MG63 (cell line): ENCODE results near the gene RPL38. TPM values are rescaled to one million over a fixed set of nuclear protein-coding genes. Genes with fewer than 3 reads are reported as not detected.

ENCODE experiments used
- DNase-seq: peaks from one replicate; pipeline ENCODE4 v3.0.0-alpha.2; 2020
- H3K27me3 ChIP-seq: fragments of 250-450 bp; sonication (Bioruptor Pico); 2 replicates; pipeline ENCODE4 v1.5.1; 2020; ENCODE audit warnings: mild to moderate bottlenecking, moderate library complexity
- H3K36me3 ChIP-seq: fragments of 250-450 bp; sonication (Bioruptor Pico); 2 replicates; pipeline ENCODE4 v1.5.1; 2020; ENCODE audit warnings: mild to moderate bottlenecking, moderate library complexity
- H3K4me3 ChIP-seq: fragments of 250-450 bp; sonication (Bioruptor Pico); 2 replicates; pipeline ENCODE4 v1.5.1; 2020; ENCODE audit warnings: mild to moderate bottlenecking, moderate library complexity
- H3K9me3 ChIP-seq: fragments of 250-450 bp; sonication (Bioruptor Pico); 2 replicates; pipeline ENCODE4 v1.5.1; 2020; ENCODE audit warnings: mild to moderate bottlenecking, moderate library complexity
- total RNA-seq: library from RNA; depleted of rRNA; stranded (reverse); fragments of >200 nt; shearing (Covaris generic); gene quantifications from 2 replicates; pipeline ENCODE4 v1.2.3, GENCODE V29; 2014; ENCODE audit warnings: low replicate concordance

RPL38 gene
- total RNA-seq, 1 experiment from 2014 or later = 3,764 TPM

- H3K4me3 ChIP-seq = no peak overlapping the region
- H3K27me3 ChIP-seq = peaks cover 38% of the 10 kb centered on the region
- DNase-seq = no peak
- peaks cover under 1% of the 10 kb centered on the region for H3K36me3 ChIP-seq
- no peaks in the 10 kb centered on the region for H3K9me3 ChIP-seq
These were observed 4.8 kb upstream of the RPL38 start for GRCh38 chr17:74198694-74199093.

- Histone ChIP-seq H3K4me3 (no peak overlapping the region), H3K9me3 (no peaks in the 10 kb centered on the region; the same call in 1 of the 2 replicates), H3K36me3 (peaks cover 9% of the 10 kb centered on the region), H3K27me3 (peaks cover 38% of the 10 kb centered on the region)
- DNase-seq = peak; percentile 63
These were observed 4.0 kb upstream of the RPL38 start for GRCh38 chr17:74199306-74200092.

GRCh38 chr17:74200112-74200511, 3.4 kb upstream of the RPL38 start:
- H3K4me3 ChIP-seq = no peak overlapping the region
- peaks cover 35% of the 10 kb centered on the region for H3K27me3 ChIP-seq
- peaks cover 15% of the 10 kb centered on the region for H3K36me3 ChIP-seq
- no peak for DNase-seq
- H3K9me3 ChIP-seq = no peaks in the 10 kb centered on the region; the same call in 1 of the 2 replicates

- Histone ChIP-seq H3K27me3 (peaks cover 30% of the 10 kb centered on the region), H3K9me3 (no peaks in the 10 kb centered on the region; the same call in 1 of the 2 replicates), H3K4me3 (no peak overlapping the region), H3K36me3 (peaks cover 26% of the 10 kb centered on the region)
- DNase-seq = peak; percentile 50
These were observed 2.2 kb upstream of the RPL38 start for GRCh38 chr17:74201250-74201649.

GRCh38 chr17:74201948-74202347, 1.5 kb upstream of the RPL38 start:
- Histone ChIP-seq H3K36me3 (peaks cover 31% of the 10 kb centered on the region), H3K4me3 (no peak overlapping the region), H3K9me3 (no peaks in the 10 kb centered on the region; the same call in 1 of the 2 replicates), H3K27me3 (peaks cover 30% of the 10 kb centered on the region)
- DNase-seq = no peak

- Histone ChIP-seq H3K27me3 (peaks cover 28% of the 10 kb centered on the region), H3K9me3 (no peaks in the 10 kb centered on the region; the same call in 1 of the 2 replicates), H3K36me3 (peaks cover 41% of the 10 kb centered on the region), H3K4me3 (peak overlapping the region; percentile 99)
- DNase-seq = no peak
These were observed 540 bp upstream of the RPL38 start for GRCh38 chr17:74202938-74203337.

GRCh38 chr17:74204474-74204873, 996 bp downstream of the RPL38 start:
- Histone ChIP-seq H3K9me3 (no peaks in the 10 kb centered on the region; the same call in 1 of the 2 replicates), H3K4me3 (peak overlapping the region; percentile 99), H3K36me3 (peaks cover 57% of the 10 kb centered on the region), H3K27me3 (peaks cover 28% of the 10 kb centered on the region)
- no peak for DNase-seq

GRCh38 chr17:74205274-74205673, 1.8 kb downstream of the RPL38 start:
- peaks cover 65% of the 10 kb centered on the region for H3K36me3 ChIP-seq
- peak overlapping the region; percentile 99 for H3K4me3 ChIP-seq
- peaks cover 26% of the 10 kb centered on the region for H3K27me3 ChIP-seq
- DNase-seq = no peak
- no peaks in the 10 kb centered on the region; the same call in 1 of the 2 replicates for H3K9me3 ChIP-seq

- no peak for DNase-seq
- peaks cover 18% of the 10 kb centered on the region for H3K27me3 ChIP-seq
- peak overlapping the region; percentile 99 for H3K4me3 ChIP-seq
- H3K36me3 ChIP-seq = peaks cover 76% of the 10 kb centered on the region
- no peaks in the 10 kb centered on the region; the same call in 1 of the 2 replicates for H3K9me3 ChIP-seq
These were observed 2.9 kb downstream of the RPL38 start for GRCh38 chr17:74206332-74206818.

- Histone ChIP-seq H3K36me3 (peaks cover 58% of the 10 kb centered on the region), H3K9me3 (no peaks in the 10 kb centered on the region), H3K27me3 (no peaks in the 10 kb centered on the region), H3K4me3 (no peak overlapping the region)
- peak; percentile 68 for DNase-seq
These were observed 7.0 kb downstream of the RPL38 start for GRCh38 chr17:74210191-74211140.

GRCh38 chr17:74211141-74211911, 7.8 kb downstream of the RPL38 start:
- no peak for DNase-seq
- Histone ChIP-seq H3K4me3 (no peak overlapping the region), H3K9me3 (no peaks in the 10 kb centered on the region), H3K27me3 (no peaks in the 10 kb centered on the region), H3K36me3 (peaks cover 49% of the 10 kb centered on the region)

GRCh38 chr17:74211912-74212208, 8.4 kb downstream of the RPL38 start:
- no peak for DNase-seq
- Histone ChIP-seq H3K4me3 (peak overlapping the region; percentile 50), H3K9me3 (no peaks in the 10 kb centered on the region)

GRCh38 chr17:74212209-74212912, 8.9 kb downstream of the RPL38 start:
- Histone ChIP-seq H3K36me3 (peaks cover 41% of the 10 kb centered on the region), H3K27me3 (no peaks in the 10 kb centered on the region)

More at GRCh38 chr17:74211912-74212208, 8.4 kb downstream of the RPL38 start:
- H3K27me3 ChIP-seq = no peaks in the 10 kb centered on the region
- peaks cover 46% of the 10 kb centered on the region for H3K36me3 ChIP-seq

GRCh38 chr17:74212913-74213791, 9.7 kb downstream of the RPL38 start, which contains the start of gene TTYH2:
Gene TTYH2 (plus strand): TSS chr17:74213571. CDS start chr17:74213588, 17 bp downstream.
- DNase-seq = peak; percentile 91
- Histone ChIP-seq H3K9me3 (no peaks in the 10 kb centered on the region), H3K27me3 (no peaks in the 10 kb centered on the region), H3K4me3 (peak within 1 kb of the TSS; percentile 50), H3K36me3 (peaks cover 33% of the 10 kb centered on the region)

More at GRCh38 chr17:74212209-74212912, 8.9 kb downstream of the RPL38 start:
- Histone ChIP-seq H3K4me3 (peak overlapping the region; percentile 50), H3K9me3 (no peaks in the 10 kb centered on the region)
- DNase-seq = peak; percentile 50
